ENCODE data around the gene PLEKHA5.

PLEKHA5 gene

DNA sequence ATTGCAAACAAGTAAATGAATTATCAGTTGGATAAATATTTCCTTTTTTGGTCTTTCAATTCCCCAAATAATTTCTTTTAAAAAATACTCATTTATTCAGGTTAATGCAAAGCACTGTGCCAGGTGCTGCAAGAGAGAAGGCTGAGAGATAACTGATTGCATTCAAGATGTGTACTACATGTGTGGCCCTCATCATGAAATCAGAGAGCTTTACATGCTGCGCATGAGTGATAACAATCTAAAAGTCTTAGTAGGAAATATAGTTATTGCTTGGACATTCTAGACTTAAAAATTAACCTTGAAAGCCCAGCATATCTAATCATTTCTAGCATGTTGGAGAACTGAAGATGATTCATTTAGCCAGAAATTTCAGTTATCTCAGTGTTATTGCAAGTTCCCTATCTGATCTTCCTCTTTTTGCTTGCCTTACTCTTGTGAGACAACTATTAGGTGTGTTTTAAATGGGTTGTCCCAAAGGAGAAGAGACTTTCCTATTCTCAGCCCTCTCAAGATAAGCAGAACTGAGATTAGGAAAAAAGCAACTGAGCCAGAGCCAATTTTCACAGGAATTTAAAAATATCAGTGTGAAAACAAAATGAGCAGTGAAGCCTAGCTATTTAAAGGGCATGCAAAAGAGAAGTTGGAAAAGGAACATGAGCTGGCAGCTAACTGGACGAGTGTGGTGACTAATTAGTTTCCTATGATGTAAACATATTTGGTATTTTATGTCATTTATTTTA is 60.9 kb downstream of the PLEKHA5 start:
- Histone ChIP-seq H3K4me3 (ENCODE audit: low read depth, low read length) (no peak overlapping the region), H3K27ac (no peak overlapping the region), H3K27me3 (ENCODE audit: control insufficient read depth, insufficient read depth, low read length) (no peaks in the 10 kb centered on the region), H3K4me2 (ENCODE audit: low read length) (no peak overlapping the region), H2AFZ (no peak overlapping the region), H3K4me1 (peaks cover 5% of the 10 kb centered on the region), H3K79me2 (peaks cover 16% of the 10 kb centered on the region), H3K36me3 (ENCODE audit: control insufficient read depth, insufficient read depth, low read length) (no peaks in the 10 kb centered on the region), H3K9ac (no peak overlapping the region), H3K9me3 (ENCODE audit: control insufficient read depth, low read length) (no peaks in the 10 kb centered on the region)
- TF ChIP-seq, protein P1, sequence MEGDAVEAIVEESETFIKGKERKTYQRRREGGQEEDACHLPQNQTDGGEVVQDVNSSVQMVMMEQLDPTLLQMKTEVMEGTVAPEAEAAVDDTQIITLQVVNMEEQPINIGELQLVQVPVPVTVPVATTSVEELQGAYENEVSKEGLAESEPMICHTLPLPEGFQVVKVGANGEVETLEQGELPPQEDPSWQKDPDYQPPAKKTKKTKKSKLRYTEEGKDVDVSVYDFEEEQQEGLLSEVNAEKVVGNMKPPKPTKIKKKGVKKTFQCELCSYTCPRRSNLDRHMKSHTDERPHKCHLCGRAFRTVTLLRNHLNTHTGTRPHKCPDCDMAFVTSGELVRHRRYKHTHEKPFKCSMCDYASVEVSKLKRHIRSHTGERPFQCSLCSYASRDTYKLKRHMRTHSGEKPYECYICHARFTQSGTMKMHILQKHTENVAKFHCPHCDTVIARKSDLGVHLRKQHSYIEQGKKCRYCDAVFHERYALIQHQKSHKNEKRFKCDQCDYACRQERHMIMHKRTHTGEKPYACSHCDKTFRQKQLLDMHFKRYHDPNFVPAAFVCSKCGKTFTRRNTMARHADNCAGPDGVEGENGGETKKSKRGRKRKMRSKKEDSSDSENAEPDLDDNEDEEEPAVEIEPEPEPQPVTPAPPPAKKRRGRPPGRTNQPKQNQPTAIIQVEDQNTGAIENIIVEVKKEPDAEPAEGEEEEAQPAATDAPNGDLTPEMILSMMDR (IDR thresholded peaks at IDR 0.05): no peak

DNA sequence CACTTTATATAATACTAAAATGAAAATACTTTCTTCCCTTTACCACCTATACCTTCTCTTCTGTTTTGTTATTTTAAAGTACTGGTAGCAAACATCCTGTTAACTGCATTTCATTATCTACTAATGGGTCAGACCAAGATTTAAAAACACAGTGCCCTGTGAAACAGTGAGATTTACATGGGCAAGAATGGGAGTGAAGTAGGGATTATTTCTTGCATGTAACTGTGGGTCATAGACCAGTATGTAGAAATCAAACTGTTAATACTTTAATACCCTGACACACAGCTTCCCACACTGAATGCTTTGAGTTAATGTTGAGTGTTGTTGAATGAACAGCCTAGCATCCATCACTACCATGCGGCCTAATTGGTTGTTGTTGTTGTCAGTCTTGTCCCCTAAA is 61.6 kb downstream of the PLEKHA5 start:
- H3K36me3 ChIP-seq (ENCODE audit: control insufficient read depth, insufficient read depth, low read length): no peaks in the 10 kb centered on the region
- H3K27ac ChIP-seq: no peak overlapping the region
- H3K4me3 ChIP-seq (ENCODE audit: low read depth, low read length): no peak overlapping the region
- no peaks in the 10 kb centered on the region for H3K9me3 ChIP-seq (ENCODE audit: control insufficient read depth, low read length)
- no peak overlapping the region for H3K4me2 ChIP-seq (ENCODE audit: low read length)
- no peak overlapping the region for H2AFZ ChIP-seq
- TF ChIP-seq, protein P1 (IDR thresholded peaks at IDR 0.05): no peak
- peaks cover 16% of the 10 kb centered on the region for H3K79me2 ChIP-seq
- no peak overlapping the region for H3K9ac ChIP-seq
- no peaks in the 10 kb centered on the region for H3K27me3 ChIP-seq (ENCODE audit: control insufficient read depth, insufficient read depth, low read length)
- peaks cover 5% of the 10 kb centered on the region for H3K4me1 ChIP-seq

DNA sequence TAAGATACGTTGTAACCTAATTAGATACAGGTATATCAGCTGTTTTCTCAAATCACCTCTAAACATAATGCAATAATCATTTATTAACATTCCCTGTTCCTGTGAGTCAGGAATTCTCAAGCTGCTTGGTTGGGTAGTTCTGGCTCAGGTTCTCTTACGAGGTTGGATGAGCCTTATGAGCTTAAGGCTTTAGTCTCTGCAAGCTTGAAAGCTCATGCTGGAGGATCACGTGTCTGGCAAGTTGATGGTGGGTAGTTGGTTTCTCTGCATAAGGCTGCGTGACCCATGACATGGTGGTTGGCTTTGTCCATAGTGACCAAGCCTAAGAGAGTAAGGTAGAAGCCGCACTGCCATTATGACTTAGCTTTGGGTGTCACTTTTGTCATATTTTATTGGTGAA is 62.0 kb downstream of the PLEKHA5 start:
- Histone ChIP-seq H3K36me3 (ENCODE audit: control insufficient read depth, insufficient read depth, low read length) (no peaks in the 10 kb centered on the region), H3K9ac (no peak overlapping the region), H3K4me2 (ENCODE audit: low read length) (no peak overlapping the region), H3K27me3 (ENCODE audit: control insufficient read depth, insufficient read depth, low read length) (no peaks in the 10 kb centered on the region), H3K9me3 (ENCODE audit: control insufficient read depth, low read length) (no peaks in the 10 kb centered on the region), H3K4me1 (peaks cover 5% of the 10 kb centered on the region), H2AFZ (no peak overlapping the region), H3K4me3 (ENCODE audit: low read depth, low read length) (no peak overlapping the region), H3K27ac (no peak overlapping the region), H3K79me2 (peaks cover 16% of the 10 kb centered on the region)
- TF ChIP-seq, protein P1 (IDR thresholded peaks at IDR 0.05): no peak

DNA sequence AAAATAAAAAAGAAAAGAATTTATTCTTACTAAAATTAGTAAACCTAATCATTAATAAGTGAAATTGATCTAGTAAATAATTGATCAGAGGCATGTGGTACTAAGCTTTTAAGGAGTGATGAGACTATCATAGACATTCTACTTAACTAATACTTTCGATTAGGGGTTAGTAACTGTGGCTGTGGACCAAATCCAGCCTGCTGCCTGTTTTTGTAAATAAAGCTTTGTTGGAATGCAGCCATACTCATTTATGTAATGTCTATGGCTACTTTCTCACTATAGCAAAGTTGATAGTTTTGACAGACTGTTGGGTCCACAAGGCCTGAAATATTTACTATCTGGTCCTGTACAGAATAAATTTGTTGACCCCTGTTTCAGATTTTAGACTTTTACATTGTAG is 63.2 kb downstream of the PLEKHA5 start:
- no peak overlapping the region for H3K4me2 ChIP-seq (ENCODE audit: low read length)
- TF ChIP-seq, protein P1 (IDR thresholded peaks at IDR 0.05): no peak
- no peak overlapping the region for H3K4me3 ChIP-seq (ENCODE audit: low read depth, low read length)
- no peak overlapping the region for H3K9ac ChIP-seq
- no peaks in the 10 kb centered on the region for H3K27me3 ChIP-seq (ENCODE audit: control insufficient read depth, insufficient read depth, low read length)
- H2AFZ ChIP-seq: no peak overlapping the region
- peaks cover 5% of the 10 kb centered on the region for H3K4me1 ChIP-seq
- no peak overlapping the region for H3K27ac ChIP-seq
- H3K36me3 ChIP-seq (ENCODE audit: control insufficient read depth, insufficient read depth, low read length): no peaks in the 10 kb centered on the region
- H3K79me2 ChIP-seq: peaks cover 21% of the 10 kb centered on the region
- no peaks in the 10 kb centered on the region for H3K9me3 ChIP-seq (ENCODE audit: control insufficient read depth, low read length)

DNA sequence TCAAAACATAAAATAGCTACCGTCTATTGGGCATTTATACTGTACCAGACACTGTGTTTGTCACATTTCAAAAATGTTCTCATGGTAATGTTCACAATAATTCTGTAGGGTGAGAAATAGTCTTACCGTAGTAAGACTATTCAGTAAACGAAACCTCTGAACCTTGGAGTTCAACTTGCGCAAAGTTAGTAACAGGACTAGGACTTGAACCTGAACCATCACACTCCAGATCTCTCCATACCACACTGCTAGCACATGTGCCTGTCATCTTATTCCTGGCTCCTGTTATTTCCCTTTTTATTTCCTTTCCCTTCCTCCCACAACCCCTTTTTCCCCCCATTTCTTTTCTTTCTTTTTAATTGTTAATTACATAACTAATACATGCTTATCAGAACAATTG is 65.4 kb downstream of the PLEKHA5 start:
- H3K4me2 ChIP-seq (ENCODE audit: low read length): no peak overlapping the region
- no peaks in the 10 kb centered on the region for H3K9me3 ChIP-seq (ENCODE audit: control insufficient read depth, low read length)
- no peak overlapping the region for H3K9ac ChIP-seq
- peaks cover 5% of the 10 kb centered on the region for H3K4me1 ChIP-seq
- no peak overlapping the region for H3K4me3 ChIP-seq (ENCODE audit: low read depth, low read length)
- H2AFZ ChIP-seq: no peak overlapping the region
- H3K27ac ChIP-seq: no peak overlapping the region
- TF ChIP-seq, protein P1 (IDR thresholded peaks at IDR 0.05): no peak
- H3K79me2 ChIP-seq: peaks cover 18% of the 10 kb centered on the region
- no peaks in the 10 kb centered on the region for H3K36me3 ChIP-seq (ENCODE audit: control insufficient read depth, insufficient read depth, low read length)
- H3K27me3 ChIP-seq (ENCODE audit: control insufficient read depth, insufficient read depth, low read length): no peaks in the 10 kb centered on the region

Data from parathyroid adenoma (tissue), 2 donors.